Kidney (tissue), 14 donors: ENCODE data around the gene DLGAP4. TPM values are rescaled to one million over a fixed set of nuclear protein-coding genes. Genes with fewer than 3 reads are reported as not detected.

Experiments used
- DNase-seq, 5 donors: peaks; one replicate each; pipeline ENCODE4 v3.0.0-alpha.2; 2013 to 2020
- FAIRE-seq: peaks from 2 replicates; lab custom pipeline; 2012; peaks lifted over from hg19 to GRCh38; lab: Jason Lieb, UNC
- H3K27ac ChIP-seq, 2 donors: one replicate each; pipeline ENCODE4 v1.7.0; 2013; ENCODE audit warnings: low read depth in 2 of 2, low read length in 2 of 2, inconsistent platforms in 1 of 2
- H3K27me3 ChIP-seq: one replicate; pipeline ENCODE4 v1.7.1; 2013; ENCODE audit warnings: low read length, inconsistent platforms; ENCODE audit not compliant: control insufficient read depth, insufficient read depth
- H3K36me3 ChIP-seq, 3 donors: one replicate each; pipeline versions ENCODE4 v1.7.0 to v1.7.1; 2013; ENCODE audit warnings: low read length in 3 of 3, control low read depth in 1 of 3, inconsistent platforms in 1 of 3; ENCODE audit not compliant: insufficient read depth in 3 of 3, control insufficient read depth in 2 of 3
- H3K4me1 ChIP-seq, 3 donors: one replicate each; pipeline versions ENCODE4 v1.7.0 to v1.7.1; 2013; ENCODE audit warnings: low read length in 3 of 3, inconsistent platforms in 1 of 3, low read depth in 1 of 3; ENCODE audit not compliant: control insufficient read depth in 2 of 3, insufficient read depth in 2 of 3
- H3K4me3 ChIP-seq, 3 donors: one replicate each; pipeline versions ENCODE4 v1.7.0 to v1.8.1; 2013; ENCODE audit warnings: low read length in 3 of 3, control low read depth in 1 of 3, inconsistent platforms in 1 of 3
- H3K9ac ChIP-seq, 3 donors: one replicate each; pipeline versions ENCODE4 v1.7.0 to v1.7.1; 2013; ENCODE audit warnings: low read length in 3 of 3, control low read depth in 1 of 3, inconsistent platforms in 1 of 3
- H3K9me3 ChIP-seq, 3 donors: one replicate each; pipeline versions ENCODE4 v1.7.0 to v1.7.1; 2013; ENCODE audit warnings: low read length in 3 of 3, control low read depth in 1 of 3, inconsistent platforms in 1 of 3; ENCODE audit not compliant: control insufficient read depth in 2 of 3, insufficient read depth in 1 of 3
- CTCF ChIP-seq: IDR thresholded peaks from 3 replicates; pipeline ENCODE4 v1.5.1; 2012; ENCODE audit warnings: mild to moderate bottlenecking, moderate library complexity, borderline replicate concordance; ENCODE audit not compliant: insufficient read depth; ENCODE audit errors: extremely low read depth
- intact Hi-C: fragments of 100-400 bp; cut with DNase I; formaldehyde crosslinking; loops from one replicate; pipeline ENCODE4 v1.11.1; 2022
- polyA plus RNA-seq: library from polyadenylated mRNA; stranded (reverse); fragments of 350-450 nt; fragmentation: Illumina TruSeq; extraction: RNeasy Lipid Tissue Mini Kit (QIAGEN cat#74804); gene quantifications from one replicate; pipeline ENCODE4 v1.2.3, GENCODE V29; 2014; ENCODE audit warnings: low read depth, low replicate concordance; ENCODE audit not compliant: insufficient read depth
- total RNA-seq: library from RNA; stranded (reverse); fragmentation: NEBNext Ultra II Directional; extraction: Animal tissue kit (Norgen Biotek cat#: 25700); gene quantifications from one replicate; pipeline ENCODE4 v1.2.1, GENCODE V29; 2021
- donor health status: control.
- donor health status: control.
- donor health status: control.
- donor health status: control.
- donor health status: control.
- donor health status: DM: yes; HTN: yes; CAD: no.
- donor health status: Normal renal cell carcinoma (clear cell type).

Gene DLGAP4
- total and polyA plus RNA-seq, 2 donors from 2014 or later: 19.6 to 62.4 TPM

GRCh38 chr20:36574366-36575135 lies 268.4 kb downstream of the DLGAP4 start:
- intact Hi-C loops: no loop called here
- H3K36me3 ChIP-seq: peaks cover 3 to 6% (median 5%) of the 10 kb centered on the region in 3 donors
- no peaks in the 10 kb centered on the region for H3K9me3 ChIP-seq
- TF ChIP-seq CTCF: no peak
- peak overlapping the region; percentile 46 to 74 (median 63) for H3K4me3 ChIP-seq
- H3K27me3 ChIP-seq: no peaks in the 10 kb centered on the region
- peak overlapping the region in 2 of 3 donors; percentile 68 to 69 for H3K9ac ChIP-seq
- FAIRE-seq (no peak), DNase-seq (peak; percentile 86 to 94 (median 92))
- peaks cover 0 to 22% (median 20%) of the 10 kb centered on the region in 3 donors for H3K4me1 ChIP-seq
- H3K27ac ChIP-seq: peak overlapping the region; percentile 85 to 98

GRCh38 chr20:36576081-36576445 lies 269.9 kb downstream of the DLGAP4 start:
- no peak for TF ChIP-seq CTCF
- no peak for DNase-seq
- peaks cover 0 to 30% (median 28%) of the 10 kb centered on the region in 3 donors for H3K4me1 ChIP-seq
- no peak overlapping the region for H3K27ac ChIP-seq
- H3K36me3 ChIP-seq: peaks cover 5 to 8% (median 6%) of the 10 kb centered on the region in 3 donors
- H3K4me3 ChIP-seq: no peak overlapping the region
- no peak for FAIRE-seq
- H3K27me3 ChIP-seq: no peaks in the 10 kb centered on the region
- H3K9me3 ChIP-seq: no peaks in the 10 kb centered on the region
- intact Hi-C loops: no loop called here
- no peak overlapping the region for H3K9ac ChIP-seq

Other genes with a start within 250 kb of the DLGAP4 start
- 230 TPM for gene EPB41L1, start 151.6 kb upstream of the DLGAP4 start, total RNA-seq
- 53.2 TPM for gene EPB41L1, start 151.6 kb upstream of the DLGAP4 start, polyA plus RNA-seq
- 27.8 TPM for gene AAR2, start 69.9 kb upstream of the DLGAP4 start, total RNA-seq
- 29.7 TPM for gene AAR2, start 69.9 kb upstream of the DLGAP4 start, polyA plus RNA-seq
- 294 TPM for gene MYL9, start 235.2 kb downstream of the DLGAP4 start, total RNA-seq
- 576 TPM for gene MYL9, start 235.2 kb downstream of the DLGAP4 start, polyA plus RNA-seq